Epithelial cell of esophagus (primary cell): ENCODE data around the gene LRIG1.

Experiments
- DNase-seq: peaks from one replicate; pipeline ENCODE4 v3.0.0; 2010; ENCODE audit warnings: low read depth
- H3K4me3 ChIP-seq: 2 replicates; pipeline ENCODE4 v1.5.1; 2011; ENCODE audit warnings: mild to moderate bottlenecking, low read length, control low read depth
- CTCF ChIP-seq: IDR thresholded peaks from 2 replicates; pipeline ENCODE4 v1.5.1; 2011; ENCODE audit warnings: low read depth, mild to moderate bottlenecking, low read length, control low read depth, inconsistent platforms; ENCODE audit not compliant: insufficient read depth; ENCODE audit errors: missing control alignments

Gene LRIG1

DNA sequence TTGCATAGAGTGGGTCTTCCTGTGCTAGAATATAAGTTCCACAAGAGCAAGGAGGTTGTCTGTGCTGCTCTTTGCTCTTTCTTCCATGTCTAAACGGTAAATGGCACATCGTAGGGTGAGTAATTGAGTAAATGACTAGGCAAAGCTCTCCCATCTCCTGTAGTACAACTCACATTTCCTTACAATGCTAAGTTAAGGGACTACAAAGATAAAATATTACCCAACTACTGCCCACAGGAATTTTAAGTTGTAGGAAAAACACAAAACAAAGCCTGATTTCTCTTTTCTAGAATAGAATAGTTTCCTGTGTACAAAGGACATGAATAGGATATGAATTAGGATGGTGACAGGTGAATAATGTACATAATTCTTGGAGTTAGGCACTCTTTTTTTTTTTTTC lies 19.9 kb upstream of the LRIG1 start:
- no peak for DNase-seq
- H3K4me3 ChIP-seq, result no peak overlapping the region
- no peak for TF ChIP-seq CTCF

DNA sequence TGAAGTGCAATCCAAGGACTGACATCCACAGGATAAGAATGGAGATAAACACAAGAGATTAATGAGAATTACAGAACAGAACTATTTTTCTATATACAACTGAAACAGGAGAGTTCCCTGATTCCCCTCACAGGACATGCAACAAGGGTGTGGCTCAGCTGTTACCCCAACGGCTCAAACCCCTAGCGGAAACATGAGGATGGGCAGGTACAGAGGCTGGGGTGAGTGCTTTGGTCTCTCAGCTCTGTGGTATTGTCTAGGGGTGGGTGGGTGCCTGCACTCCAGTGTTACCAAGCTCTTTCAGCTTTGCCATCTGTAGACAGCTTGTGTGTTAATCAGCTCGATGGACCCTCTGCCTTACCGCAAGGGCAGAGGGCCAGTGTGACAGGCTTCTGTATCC lies 17.8 kb upstream of the LRIG1 start:
- H3K4me3 ChIP-seq, result no peak overlapping the region
- TF ChIP-seq CTCF, result no peak
- DNase-seq, result no peak

DNA sequence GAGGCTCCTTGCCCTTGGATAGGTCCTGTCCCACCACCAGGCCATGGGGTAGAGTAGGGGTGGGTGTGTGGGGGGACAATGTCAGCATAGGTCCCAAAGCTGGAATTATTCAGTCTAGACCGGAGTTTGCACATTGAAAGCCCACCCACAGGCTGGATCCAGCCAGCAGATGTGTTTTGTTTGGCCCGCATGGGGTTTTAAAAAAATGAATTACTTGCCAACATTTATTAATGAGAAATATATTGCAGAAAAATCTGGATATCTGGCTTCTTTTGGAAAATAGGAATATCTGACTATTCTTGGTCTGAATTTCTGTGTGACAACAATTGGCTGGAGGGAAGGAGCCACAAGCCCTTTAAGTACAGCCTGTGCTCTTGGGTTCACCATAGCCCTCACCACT lies 17.3 kb upstream of the LRIG1 start:
- no peak for TF ChIP-seq CTCF
- DNase-seq, result no peak
- H3K4me3 ChIP-seq, result no peak overlapping the region

GRCh38 chr3:66517241-66517640 lies 16.4 kb upstream of the LRIG1 start:
- H3K4me3 ChIP-seq, result no peak overlapping the region
- no peak for TF ChIP-seq CTCF
- no peak for DNase-seq

GRCh38 chr3:66508461-66508860 lies 7.6 kb upstream of the LRIG1 start:
- no peak for DNase-seq
- H3K4me3 ChIP-seq, result no peak overlapping the region
- TF ChIP-seq CTCF, result no peak

DNA sequence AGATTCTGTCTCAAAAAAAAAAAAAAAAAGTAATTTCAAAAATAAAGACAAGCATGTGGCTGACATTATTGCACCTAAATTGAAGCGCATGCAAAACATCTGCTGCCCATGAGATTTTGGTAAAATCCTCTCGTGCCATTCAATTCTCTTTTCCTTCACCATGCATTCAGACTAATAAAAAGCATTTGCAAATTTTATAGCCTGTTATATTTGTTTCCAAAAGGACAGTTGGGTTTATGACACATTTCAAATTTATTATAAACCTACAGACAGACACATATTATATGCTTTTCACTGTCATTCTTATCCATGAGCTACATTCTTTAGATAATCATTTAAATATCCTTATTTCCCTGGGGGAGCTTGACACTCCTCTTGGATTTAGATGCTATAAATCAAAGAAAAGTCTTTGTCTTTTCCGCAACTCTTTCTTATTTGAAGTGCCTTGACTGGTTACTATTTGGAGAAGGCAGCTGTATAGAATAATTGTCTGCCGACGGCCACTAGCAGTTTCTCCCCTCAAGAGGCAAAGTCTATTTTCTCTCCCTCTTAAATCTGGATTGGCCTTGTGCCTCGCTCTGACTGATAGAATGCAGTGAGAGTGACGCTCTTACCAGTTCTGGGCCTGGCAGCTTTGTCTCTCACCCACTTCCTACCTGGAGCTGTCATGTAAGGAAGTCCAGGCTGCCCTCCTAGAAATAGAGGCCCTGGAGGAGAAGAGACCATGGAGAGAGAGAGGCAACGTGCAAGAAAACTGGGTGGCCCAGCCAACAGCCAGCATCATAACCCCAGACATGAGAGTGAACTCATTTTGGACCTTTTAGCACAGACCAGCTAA lies 6.8 kb upstream of the LRIG1 start:
- H3K4me3 ChIP-seq, result no peak overlapping the region
- no peak for DNase-seq
- no peak for TF ChIP-seq CTCF

DNA sequence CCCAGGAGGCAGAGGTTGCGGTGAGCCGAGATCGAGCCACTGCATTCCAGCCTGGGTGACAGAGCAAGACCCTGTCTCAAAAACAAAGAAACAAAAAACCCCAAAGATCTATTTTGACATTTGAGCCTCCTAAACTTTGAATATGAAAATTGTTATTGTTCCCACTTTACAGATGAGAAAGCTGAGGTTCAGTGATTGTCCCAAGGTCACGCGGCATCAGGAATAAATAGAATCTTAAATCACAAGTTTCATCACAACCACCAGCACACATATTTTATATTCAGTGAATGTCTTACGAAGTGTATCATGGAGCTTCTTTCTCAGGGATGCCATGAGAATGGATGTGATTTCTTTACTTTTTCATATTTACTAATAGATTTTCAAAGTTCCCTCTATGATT lies 5.3 kb upstream of the LRIG1 start:
- no peak for TF ChIP-seq CTCF
- no peak overlapping the region for H3K4me3 ChIP-seq
- no peak for DNase-seq
